NT2/D1 (cell line): ENCODE results near the gene ARHGEF38.

ENCODE experiments used
- YY1 ChIP-seq: IDR thresholded peaks from 2 replicates; pipeline ENCODE4 v1.6.1; 2011; ENCODE audit not compliant: insufficient read length, insufficient read depth
- ZNF274 ChIP-seq: IDR thresholded peaks from 2 replicates; pipeline ENCODE4 v1.6.1; 2011; ENCODE audit warnings: mild to moderate bottlenecking, low read depth, low read length

- TF ChIP-seq YY1: no peak
- no peak for TF ChIP-seq ZNF274
These were observed 60.9 kb downstream of the ARHGEF38 start for GRCh38 chr4:105613306-105613705.
